Neural progenitor cell (in vitro differentiated cells): ENCODE measurements around the gene DVL1. TPM values are rescaled to one million over a fixed set of nuclear protein-coding genes. Genes with fewer than 3 reads are reported as not detected.

Experiments used
- DNase-seq: peaks from one replicate; pipeline ENCODE4 v3.0.0-alpha.2; 2016; ENCODE audit warnings: low spot score
- H2AFZ ChIP-seq: fragments of 200-600 bp; sonication (generic); replicated peaks from 2 replicates; pipeline ENCODE4 v1.6.1; 2016; ENCODE audit warnings: antibody characterized with exemption
- H3F3A ChIP-seq: fragments of 200-600 bp; sonication (generic); 2 replicates; pipeline ENCODE4 v1.6.1; 2016; ENCODE audit warnings: antibody characterized with exemption, low read depth
- H3K27ac ChIP-seq: fragments of 200-600 bp; sonication (generic); 2 replicates; pipeline ENCODE4 v1.5.1; 2016; ENCODE audit warnings: mild to moderate bottlenecking
- H3K27me3 ChIP-seq: fragments of 200-600 bp; sonication (generic); 2 replicates; pipeline ENCODE4 v1.6.1; 2016; ENCODE audit warnings: mild to moderate bottlenecking, moderate library complexity
- H3K36me3 ChIP-seq: fragments of 200-600 bp; sonication (generic); 2 replicates; pipeline ENCODE4 v1.5.1; 2016
- H3K4me1 ChIP-seq: fragments of 200-600 bp; sonication (generic); 2 replicates; pipeline ENCODE4 v1.6.1; 2016; ENCODE audit warnings: mixed run types
- H3K4me2 ChIP-seq: fragments of 200-600 bp; sonication (generic); 2 replicates; pipeline ENCODE4 v1.6.1; 2016
- H3K4me3 ChIP-seq: fragments of 200-600 bp; sonication (generic); 2 replicates; pipeline ENCODE4 v1.5.1; 2016
- H3K79me2 ChIP-seq: fragments of 200-600 bp; sonication (generic); 2 replicates; pipeline ENCODE4 v1.6.1; 2016; ENCODE audit warnings: low read depth
- H3K9ac ChIP-seq: fragments of 200-600 bp; sonication (generic); 2 replicates; pipeline ENCODE4 v1.6.1; 2016
- H3K9me3 ChIP-seq: fragments of 200-600 bp; sonication (generic); 2 replicates; pipeline ENCODE4 v1.5.1; 2016; ENCODE audit warnings: low read depth
- H4K20me1 ChIP-seq: fragments of 200-600 bp; sonication (generic); 2 replicates; pipeline ENCODE4 v1.6.1; 2016; ENCODE audit warnings: low read depth
- H3K27ac Mint-ChIP-seq: 3 replicates; pipeline ENCODE4 v1.8.0; 2021; ENCODE audit warnings: mixed read lengths
- H3K27me3 Mint-ChIP-seq: 2 replicates; pipeline ENCODE4 v1.8.0; 2022; ENCODE audit warnings: low read depth, mild to moderate bottlenecking, inconsistent platforms, moderate library complexity, mixed read lengths; ENCODE audit not compliant: insufficient read depth
- H3K36me3 Mint-ChIP-seq: 3 replicates; pipeline ENCODE4 v1.8.0; 2021; ENCODE audit warnings: mixed read lengths
- H3K4me1 Mint-ChIP-seq: 3 replicates; pipeline ENCODE4 v1.8.0; 2021; ENCODE audit warnings: mixed read lengths
- H3K4me3 Mint-ChIP-seq: 3 replicates; pipeline ENCODE4 v1.8.0; 2021; ENCODE audit warnings: mild to moderate bottlenecking, moderate library complexity, mixed read lengths
- H3K9me3 Mint-ChIP-seq: 3 replicates; pipeline ENCODE4 v1.8.0; 2020; ENCODE audit warnings: mixed read lengths
- EZH2 ChIP-seq: fragments of 200-600 bp; sonication (generic); IDR thresholded peaks from 2 replicates; pipeline ENCODE4 v1.6.1; 2017; ENCODE audit warnings: antibody characterized with exemption, mild to moderate bottlenecking, moderate library complexity
- EZH2phosphoT487 ChIP-seq: fragments of 200-600 bp; sonication (generic); IDR thresholded peaks from 2 replicates; pipeline ENCODE4 v1.6.1; 2017; ENCODE audit warnings: antibody characterized with exemption
- total RNA-seq: library from RNA; depleted of rRNA; stranded (reverse); fragments of >200 nt; gene quantifications from 2 replicates; pipeline ENCODE4 v1.2.3, GENCODE V29; 2015; ENCODE audit warnings: low replicate concordance
- TF ChIP-seq, protein P1 (sequence below): fragments of 200-600 bp; sonication (generic); IDR thresholded peaks from 2 replicates; pipeline ENCODE4 v1.5.1; 2017; ENCODE audit warnings: antibody characterized with exemption, mild to moderate bottlenecking

DVL1 gene
- total RNA-seq, 1 donor from 2014 or later, result 14.5 TPM

GRCh38 chr1:1373051-1373814, 24.0 kb upstream of the DVL1 start:
- no peak overlapping the region for H2AFZ ChIP-seq
- H3K9me3 ChIP-seq, result no peaks in the 10 kb centered on the region
- peak overlapping the region; percentile 92 for H3K4me3 ChIP-seq
- peaks cover 7% of the 10 kb centered on the region for H3K4me1 ChIP-seq
- no peaks in the 10 kb centered on the region for H3K27me3 Mint-ChIP-seq
- H3K9ac ChIP-seq, result no peak overlapping the region
- H3K36me3 Mint-ChIP-seq, result no peaks in the 10 kb centered on the region
- peak overlapping the region; percentile 92 for H3K4me3 Mint-ChIP-seq
- peaks cover 10% of the 10 kb centered on the region for H3K4me1 Mint-ChIP-seq
- peak overlapping the region; percentile 99 for H3K4me2 ChIP-seq
- no peak overlapping the region for H3K27ac Mint-ChIP-seq
- H3K36me3 ChIP-seq, result no peaks in the 10 kb centered on the region
- H3F3A ChIP-seq, result peaks cover 22% of the 10 kb centered on the region
- peaks cover 17% of the 10 kb centered on the region for H3K79me2 ChIP-seq
- TF ChIP-seq EZH2phosphoT487, result no peak
- TF ChIP-seq EZH2, result no peak
- TF ChIP-seq, protein P1, sequence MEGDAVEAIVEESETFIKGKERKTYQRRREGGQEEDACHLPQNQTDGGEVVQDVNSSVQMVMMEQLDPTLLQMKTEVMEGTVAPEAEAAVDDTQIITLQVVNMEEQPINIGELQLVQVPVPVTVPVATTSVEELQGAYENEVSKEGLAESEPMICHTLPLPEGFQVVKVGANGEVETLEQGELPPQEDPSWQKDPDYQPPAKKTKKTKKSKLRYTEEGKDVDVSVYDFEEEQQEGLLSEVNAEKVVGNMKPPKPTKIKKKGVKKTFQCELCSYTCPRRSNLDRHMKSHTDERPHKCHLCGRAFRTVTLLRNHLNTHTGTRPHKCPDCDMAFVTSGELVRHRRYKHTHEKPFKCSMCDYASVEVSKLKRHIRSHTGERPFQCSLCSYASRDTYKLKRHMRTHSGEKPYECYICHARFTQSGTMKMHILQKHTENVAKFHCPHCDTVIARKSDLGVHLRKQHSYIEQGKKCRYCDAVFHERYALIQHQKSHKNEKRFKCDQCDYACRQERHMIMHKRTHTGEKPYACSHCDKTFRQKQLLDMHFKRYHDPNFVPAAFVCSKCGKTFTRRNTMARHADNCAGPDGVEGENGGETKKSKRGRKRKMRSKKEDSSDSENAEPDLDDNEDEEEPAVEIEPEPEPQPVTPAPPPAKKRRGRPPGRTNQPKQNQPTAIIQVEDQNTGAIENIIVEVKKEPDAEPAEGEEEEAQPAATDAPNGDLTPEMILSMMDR, result no peak
- peaks cover 3% of the 10 kb centered on the region for H4K20me1 ChIP-seq
- no peaks in the 10 kb centered on the region for H3K27me3 ChIP-seq
- H3K27ac ChIP-seq, result no peak overlapping the region
- DNase-seq, result no peak
- H3K9me3 Mint-ChIP-seq, result no peaks in the 10 kb centered on the region

DNA sequence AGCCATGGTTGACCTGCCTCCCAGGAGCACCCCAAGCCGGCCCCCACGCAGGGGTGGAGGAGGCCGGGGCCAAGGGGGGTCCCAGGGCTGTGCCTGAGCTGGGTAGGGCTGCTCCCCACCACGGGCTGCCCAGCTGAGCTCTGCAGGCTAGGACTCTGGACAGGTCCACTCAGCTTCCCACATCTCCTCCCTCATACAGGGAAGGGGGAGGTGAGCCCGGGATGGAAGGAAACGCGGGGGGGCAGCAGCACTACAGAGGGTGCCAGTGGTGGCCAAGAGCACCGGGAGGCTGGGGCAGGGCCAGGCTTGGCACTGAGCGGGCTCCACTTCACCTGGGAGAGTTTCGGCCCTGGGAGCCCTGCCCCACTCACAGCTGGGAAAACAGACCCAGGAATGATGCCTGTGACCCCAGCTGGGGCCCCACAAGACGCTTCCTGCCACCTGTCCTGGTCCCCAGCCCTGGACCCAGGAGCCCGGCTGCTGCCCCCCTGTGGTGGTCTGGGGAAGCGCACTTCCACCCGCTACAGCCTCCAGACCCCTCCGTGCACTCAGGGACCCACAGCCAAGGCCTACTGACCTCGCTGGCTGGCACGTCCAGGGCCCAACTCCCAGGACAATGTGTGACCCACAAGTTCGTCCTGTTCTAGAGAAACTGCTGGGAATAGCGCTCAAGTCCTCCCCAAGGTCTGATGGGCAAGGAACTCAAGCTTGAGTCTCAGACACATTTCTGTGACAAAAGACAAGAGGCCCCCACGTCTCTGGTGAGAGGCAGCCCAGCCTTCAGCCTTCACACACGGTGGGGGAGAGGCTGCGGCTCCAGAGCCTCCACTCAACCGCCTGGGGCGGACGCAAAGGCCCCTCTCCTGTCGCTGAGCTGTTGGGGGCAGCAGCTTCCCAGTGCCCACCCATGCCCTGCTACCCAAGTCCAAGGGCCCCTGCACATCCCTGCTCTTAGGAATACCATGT, 22.8 kb upstream of the DVL1 start:
- TF ChIP-seq EZH2phosphoT487, result no peak
- TF ChIP-seq, protein P1, result peak; percentile 92
- TF ChIP-seq EZH2, result no peak
- Histone ChIP-seq H2AFZ (no peak overlapping the region), H3K9ac (no peak overlapping the region), H3F3A (peaks cover 22% of the 10 kb centered on the region), H3K79me2 (peaks cover 17% of the 10 kb centered on the region), H3K4me1 (peaks cover 7% of the 10 kb centered on the region), H3K36me3 (no peaks in the 10 kb centered on the region), H3K9me3 (no peaks in the 10 kb centered on the region), H3K27me3 (no peaks in the 10 kb centered on the region), H3K4me2 (no peak overlapping the region), H4K20me1 (peaks cover 3% of the 10 kb centered on the region), H3K4me3 (no peak overlapping the region), H3K27ac (no peak overlapping the region)
- H3K36me3 Mint-ChIP-seq, result no peaks in the 10 kb centered on the region
- H3K4me1 Mint-ChIP-seq, result peaks cover 10% of the 10 kb centered on the region
- H3K27ac Mint-ChIP-seq, result no peak overlapping the region
- H3K27me3 Mint-ChIP-seq, result no peaks in the 10 kb centered on the region
- no peaks in the 10 kb centered on the region for H3K9me3 Mint-ChIP-seq
- peak; percentile 80 for DNase-seq
- H3K4me3 Mint-ChIP-seq, result no peak overlapping the region

DNA sequence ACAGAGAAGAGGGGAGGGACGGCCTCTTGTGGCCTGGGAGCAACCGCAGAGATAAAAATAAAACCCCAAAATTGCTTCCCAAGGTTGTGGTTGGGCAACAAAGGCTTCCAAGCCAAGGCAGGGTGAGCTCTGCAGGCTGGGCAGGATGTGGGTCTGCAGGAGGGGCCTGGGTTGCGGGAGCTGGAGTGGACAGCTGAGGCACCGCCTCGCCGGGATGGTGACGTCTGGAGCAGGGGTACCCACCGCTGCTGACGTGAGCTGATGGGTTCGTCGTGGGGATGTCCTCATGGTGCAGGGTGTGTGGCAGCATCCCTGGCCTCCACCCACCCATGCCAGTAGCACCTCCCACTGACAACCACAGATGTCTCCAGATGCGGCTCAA, 22.1 kb upstream of the DVL1 start:
- Histone ChIP-seq H2AFZ (no peak overlapping the region), H4K20me1 (peaks cover 3% of the 10 kb centered on the region), H3K27ac (no peak overlapping the region), H3K79me2 (peaks cover 17% of the 10 kb centered on the region), H3K27me3 (no peaks in the 10 kb centered on the region), H3K4me1 (peaks cover 7% of the 10 kb centered on the region), H3K4me3 (no peak overlapping the region), H3K36me3 (no peaks in the 10 kb centered on the region), H3K9me3 (no peaks in the 10 kb centered on the region), H3K4me2 (no peak overlapping the region), H3K9ac (no peak overlapping the region), H3F3A (peaks cover 18% of the 10 kb centered on the region)
- DNase-seq, result no peak
- TF ChIP-seq, protein P1, result no peak
- TF ChIP-seq EZH2 (no peak), EZH2phosphoT487 (no peak)
- no peaks in the 10 kb centered on the region for H3K36me3 Mint-ChIP-seq
- H3K27me3 Mint-ChIP-seq, result no peaks in the 10 kb centered on the region
- H3K9me3 Mint-ChIP-seq, result no peaks in the 10 kb centered on the region
- no peak overlapping the region for H3K27ac Mint-ChIP-seq
- H3K4me3 Mint-ChIP-seq, result no peak overlapping the region
- H3K4me1 Mint-ChIP-seq, result peaks cover 10% of the 10 kb centered on the region
